GM21529 (cell line): ENCODE results near the gene NR3C1.

ENCODE experiments used
- ATAC-seq: cut with Tn5 transposase; IDR thresholded peaks from one replicate; pipeline ENCODE4 v1.9.1; 2021; ENCODE audit not compliant: unreplicated experiment

NR3C1 gene

DNA sequence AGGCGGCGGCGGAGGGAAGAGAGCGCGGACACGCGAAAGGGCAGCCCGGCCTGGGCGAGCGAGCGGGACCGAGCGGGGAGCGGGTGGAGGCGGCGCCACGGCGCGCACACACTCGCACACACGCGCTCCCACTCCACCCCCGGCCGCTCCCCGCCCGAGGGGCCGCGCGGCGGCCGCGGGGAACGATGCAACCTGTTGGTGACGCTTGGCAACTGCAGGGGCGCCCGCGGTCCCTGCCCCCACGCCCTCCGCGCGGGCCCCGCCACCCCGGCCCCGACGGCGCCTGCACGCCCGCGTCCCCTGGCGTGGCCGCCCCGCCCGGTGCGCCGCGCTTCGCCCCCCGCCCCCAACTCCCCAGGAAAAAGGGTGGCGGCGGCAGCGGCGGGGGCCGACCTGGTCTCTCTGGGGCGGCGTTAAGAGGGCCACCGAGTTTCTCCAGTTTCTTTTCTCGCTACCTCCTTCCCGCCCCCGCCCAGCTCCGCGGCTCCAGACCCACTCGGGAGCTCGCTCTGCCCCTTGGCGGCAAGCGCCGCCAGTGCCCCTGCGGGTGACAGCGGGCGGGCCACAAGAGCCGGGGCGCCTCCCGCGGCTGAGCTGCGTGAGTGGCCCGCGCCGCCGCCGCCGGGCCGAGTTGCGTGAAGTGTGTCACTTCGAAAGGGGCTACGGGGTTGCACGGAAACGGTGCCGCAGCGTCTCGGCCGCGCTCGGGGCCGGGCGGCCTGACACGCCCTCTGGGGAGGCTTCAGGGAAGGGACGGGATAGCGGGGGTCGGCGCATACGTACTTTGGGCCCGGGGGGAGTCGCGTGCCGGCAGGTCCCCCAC is at the start of gene NR3C1:
Gene NR3C1 (minus strand): TSS at position 94 of the 823 bp plus-strand sequence. CDS start 2,847 bp downstream, outside the sequence.
- peak; percentile 49 for ATAC-seq

GRCh38 chr5:143449772-143450171 is 46.3 kb upstream of the NR3C1 start:
- no peak for ATAC-seq

- ATAC-seq, result no peak
Observed at GRCh38 chr5:143448518-143448917, 45.0 kb upstream of the NR3C1 start.

- no peak for ATAC-seq
Observed at GRCh38 chr5:143447983-143448382, 44.5 kb upstream of the NR3C1 start.

DNA sequence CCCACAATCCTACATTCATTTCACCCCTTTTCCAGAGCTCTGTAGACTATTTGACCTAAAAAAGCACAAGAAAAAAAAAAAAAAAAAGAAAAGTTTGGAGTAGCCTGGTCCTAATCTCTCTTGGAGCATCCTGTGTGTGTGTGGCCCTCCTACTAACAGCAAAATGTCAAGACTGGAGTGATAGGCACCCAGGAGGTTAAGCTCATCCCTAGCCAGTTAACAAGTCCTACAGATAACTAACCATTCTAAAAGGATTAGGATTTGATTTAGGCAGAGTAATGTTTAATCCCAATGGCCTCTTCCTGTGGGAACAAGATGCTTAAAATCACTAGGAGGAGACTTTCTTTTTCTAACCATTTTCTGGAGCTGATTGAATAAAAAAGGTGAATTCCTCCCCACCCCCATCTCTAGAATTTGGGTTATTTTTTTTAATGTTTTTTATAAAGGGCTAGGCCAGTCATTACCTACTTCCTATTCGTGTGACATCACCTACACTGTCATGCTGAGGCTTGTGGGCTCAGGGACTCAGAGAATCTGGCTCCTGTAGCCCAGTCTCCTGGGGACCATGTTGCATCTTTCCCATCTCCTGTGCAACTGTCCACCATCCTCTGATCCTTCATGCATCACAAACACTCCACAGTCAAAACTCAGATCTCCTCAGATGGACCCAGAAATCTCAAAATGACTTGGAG is 43.2 kb upstream of the NR3C1 start:
- peak; percentile 43 for ATAC-seq

DNA sequence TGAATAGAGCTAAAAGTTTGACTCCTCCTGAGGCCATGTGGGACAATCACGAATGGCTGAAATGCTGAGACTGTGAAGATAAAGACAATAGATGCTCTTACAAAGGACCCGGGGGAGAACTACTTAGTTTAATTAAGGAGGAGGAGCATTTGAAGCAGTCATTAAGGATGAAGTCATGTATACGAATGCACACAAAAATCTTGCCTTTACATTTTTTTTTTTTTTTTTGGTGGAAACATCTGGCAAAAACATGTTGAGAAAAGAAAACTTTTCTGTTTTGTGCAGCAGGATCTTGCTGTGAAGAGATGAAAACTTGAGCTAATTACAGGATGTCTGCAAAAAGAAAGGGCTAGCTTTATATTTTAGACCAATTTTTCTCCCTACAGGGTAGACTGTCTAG is 42.3 kb upstream of the NR3C1 start:
- no peak for ATAC-seq

DNA sequence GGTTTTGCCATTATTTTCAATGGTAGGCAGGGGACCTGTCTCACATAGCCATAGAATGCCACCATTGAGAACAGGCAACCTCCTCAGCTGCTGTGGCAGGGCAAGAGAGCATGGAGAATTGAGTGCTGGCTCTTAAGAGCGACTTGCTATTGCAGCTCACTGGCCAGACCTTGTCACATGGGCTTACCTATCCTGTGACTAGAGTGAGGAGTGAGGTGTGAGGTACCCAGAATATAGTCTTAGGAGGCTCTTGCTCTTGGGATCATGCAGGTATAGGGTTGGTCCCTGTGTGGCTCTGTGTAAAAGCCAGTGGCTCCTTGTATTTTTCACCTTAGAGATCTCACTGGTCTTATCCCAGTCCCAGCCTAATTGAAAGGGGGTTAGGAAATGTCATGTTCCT is 39.8 kb upstream of the NR3C1 start:
- no peak for ATAC-seq

DNA sequence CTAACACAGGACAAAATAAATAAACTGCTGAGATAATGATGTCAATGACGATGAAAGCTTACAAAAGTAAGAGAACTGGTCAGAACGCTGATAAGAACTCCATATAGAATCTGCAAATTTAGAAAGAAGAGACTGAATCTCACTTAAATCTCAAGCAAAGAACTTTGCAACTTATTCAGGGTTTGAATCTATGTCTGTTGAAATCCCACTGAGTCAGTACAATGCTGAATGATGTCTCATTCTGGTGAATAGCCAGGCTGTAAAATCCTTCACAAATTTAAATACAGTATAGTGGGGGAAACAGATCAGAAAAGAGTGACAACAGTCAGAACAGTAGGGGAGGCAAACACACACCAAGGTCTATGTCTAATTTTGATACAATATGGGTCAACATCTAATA is 38.9 kb upstream of the NR3C1 start:
- no peak for ATAC-seq

DNA sequence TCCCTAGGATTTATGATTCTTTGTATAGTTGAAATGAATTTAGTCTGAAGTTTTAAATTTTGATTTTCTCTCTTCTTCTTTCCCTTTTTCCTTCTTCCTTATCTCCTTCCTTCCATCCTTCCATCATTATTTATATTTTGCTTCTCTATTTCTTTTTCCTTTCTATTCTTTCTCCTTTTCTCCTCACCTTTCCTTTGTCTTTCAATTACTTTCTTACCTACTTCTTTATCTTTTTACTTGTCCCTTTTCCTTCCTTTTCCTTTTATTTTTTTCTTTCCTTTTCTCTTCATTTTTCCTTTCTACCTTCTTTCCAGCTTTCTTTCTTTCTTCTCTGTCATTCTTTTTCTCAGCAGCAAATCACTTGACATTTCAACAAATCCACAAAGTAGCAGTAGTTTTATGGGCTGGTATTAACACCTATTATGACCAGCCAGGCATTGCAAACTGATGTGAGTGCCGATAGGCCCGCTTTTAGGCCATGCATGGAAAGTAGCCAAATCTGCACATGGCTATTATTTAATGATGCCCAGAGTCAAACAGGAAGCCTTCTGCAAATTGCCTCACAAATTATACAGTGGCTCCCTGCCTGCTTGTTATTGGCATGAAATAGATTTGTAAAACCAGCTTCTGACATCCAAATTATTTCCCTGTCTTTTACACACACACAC is 37.1 kb upstream of the NR3C1 start:
- no peak for ATAC-seq

DNA sequence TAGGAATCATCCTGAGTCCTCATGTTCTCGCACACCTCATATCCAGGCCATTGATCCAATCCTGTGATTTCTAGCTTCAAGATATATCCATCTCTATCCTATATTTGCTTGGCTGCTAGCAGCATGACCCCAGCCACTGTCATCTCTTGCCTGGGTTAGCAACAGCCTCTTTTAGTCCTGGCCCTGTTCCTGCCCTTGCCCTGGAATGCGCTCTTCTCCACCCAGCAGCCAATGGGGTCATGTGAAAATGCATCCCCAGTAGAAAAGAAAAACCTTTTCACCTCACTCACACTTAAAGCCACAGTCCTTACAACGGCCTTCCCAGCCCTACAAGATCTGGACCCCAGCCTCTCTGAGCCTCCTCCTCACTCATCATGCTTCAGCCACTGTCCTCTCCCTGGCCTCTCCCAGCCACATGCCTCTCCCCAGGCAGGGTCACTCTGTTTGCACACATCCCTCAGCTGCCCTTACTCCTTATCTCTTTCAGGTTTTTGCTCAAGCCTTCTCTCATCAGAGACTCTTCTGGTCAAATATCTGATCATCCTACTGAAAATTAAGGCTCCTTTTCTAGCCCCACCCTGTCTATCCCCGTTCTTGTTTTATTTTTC is 34.3 kb upstream of the NR3C1 start:
- ATAC-seq, result no peak

DNA sequence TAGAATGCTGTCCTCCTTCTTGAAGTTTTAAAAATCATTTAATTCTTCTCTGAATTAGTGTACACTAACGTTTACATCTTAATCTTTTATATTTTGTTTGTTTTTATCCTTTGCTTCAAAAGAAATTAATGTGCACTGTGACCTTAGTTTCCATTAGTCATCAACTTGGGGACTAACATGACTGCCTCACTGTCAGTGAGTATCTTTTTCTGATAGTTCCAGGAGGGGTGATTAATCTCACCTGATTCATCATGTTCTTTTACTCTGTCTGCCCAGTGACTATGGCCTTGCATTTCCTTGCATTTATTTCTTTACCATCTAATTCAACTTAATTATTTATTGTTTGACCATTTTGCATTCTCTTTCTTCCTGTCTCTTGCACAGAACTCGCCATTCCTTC is 33.4 kb upstream of the NR3C1 start:
- no peak for ATAC-seq

- peak; percentile 89 for ATAC-seq
Observed at GRCh38 chr5:143435210-143435657, 31.7 kb upstream of the NR3C1 start.

DNA sequence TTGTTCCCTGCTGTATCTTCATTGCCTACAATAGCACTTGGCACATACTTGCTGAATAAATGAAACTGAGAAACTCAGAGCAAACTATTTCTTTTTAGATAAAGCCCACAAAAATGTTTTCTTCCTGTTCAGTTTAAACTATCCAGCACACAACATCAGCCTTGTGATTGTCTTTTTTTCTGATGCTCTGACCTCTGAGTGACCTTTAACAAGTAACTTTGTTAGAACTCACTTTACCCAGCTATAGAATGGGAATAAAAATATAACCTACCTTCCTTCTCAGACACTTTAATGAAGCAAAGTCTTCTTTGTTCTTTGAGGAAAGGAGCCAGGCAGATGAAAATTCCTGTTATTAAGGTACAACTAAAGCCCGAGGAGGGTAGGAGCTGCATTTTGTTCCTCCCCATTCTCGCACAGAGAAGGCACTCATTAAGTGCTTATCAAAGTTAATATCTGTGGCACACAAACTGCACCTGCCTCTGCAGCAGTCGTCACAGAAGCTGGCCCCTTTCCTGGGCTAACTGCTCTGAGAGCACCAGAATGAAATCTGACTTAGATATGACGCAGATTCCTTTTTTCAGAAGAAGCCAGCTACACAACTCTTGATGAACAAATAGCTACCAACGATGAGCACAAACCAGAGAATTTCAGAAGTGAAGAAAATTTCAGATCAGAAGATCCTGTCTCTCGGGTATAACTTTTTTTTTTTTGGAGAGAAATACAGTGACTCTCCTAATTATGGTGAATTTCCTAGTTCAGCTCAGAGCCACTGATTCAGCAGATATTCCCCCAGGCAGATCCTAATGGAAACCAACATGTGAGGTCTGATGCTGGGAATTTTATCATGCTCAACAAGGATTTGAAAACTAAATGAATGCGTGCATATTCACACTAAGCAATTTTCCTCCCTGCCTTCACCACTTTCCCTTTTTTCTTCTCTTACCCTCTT is 31.0 kb upstream of the NR3C1 start:
- peak; percentile 31 for ATAC-seq

GRCh38 chr5:143433670-143434069 is 30.2 kb upstream of the NR3C1 start:
- ATAC-seq, result no peak

- ATAC-seq, result no peak
Observed at GRCh38 chr5:143432658-143433239, 29.3 kb upstream of the NR3C1 start.

DNA sequence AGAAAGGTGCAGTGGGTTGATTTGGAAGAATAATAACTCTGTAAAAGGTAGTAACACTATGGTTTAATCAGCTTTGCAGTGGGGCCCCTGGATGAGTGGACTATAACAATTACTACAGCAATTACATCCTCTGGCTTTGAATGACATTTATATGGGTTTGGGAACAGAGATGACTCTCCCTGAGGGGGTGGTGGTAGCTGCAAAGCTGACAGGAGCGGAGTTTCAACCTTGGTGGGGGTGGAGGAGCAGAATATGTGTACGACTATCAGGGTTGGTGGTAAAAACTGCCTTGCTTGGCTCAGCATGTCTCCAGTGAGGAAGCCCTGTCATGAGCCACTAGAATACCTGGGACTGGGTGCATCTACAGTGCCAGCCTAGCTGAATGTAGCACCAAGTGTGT is 28.3 kb upstream of the NR3C1 start:
- no peak for ATAC-seq

DNA sequence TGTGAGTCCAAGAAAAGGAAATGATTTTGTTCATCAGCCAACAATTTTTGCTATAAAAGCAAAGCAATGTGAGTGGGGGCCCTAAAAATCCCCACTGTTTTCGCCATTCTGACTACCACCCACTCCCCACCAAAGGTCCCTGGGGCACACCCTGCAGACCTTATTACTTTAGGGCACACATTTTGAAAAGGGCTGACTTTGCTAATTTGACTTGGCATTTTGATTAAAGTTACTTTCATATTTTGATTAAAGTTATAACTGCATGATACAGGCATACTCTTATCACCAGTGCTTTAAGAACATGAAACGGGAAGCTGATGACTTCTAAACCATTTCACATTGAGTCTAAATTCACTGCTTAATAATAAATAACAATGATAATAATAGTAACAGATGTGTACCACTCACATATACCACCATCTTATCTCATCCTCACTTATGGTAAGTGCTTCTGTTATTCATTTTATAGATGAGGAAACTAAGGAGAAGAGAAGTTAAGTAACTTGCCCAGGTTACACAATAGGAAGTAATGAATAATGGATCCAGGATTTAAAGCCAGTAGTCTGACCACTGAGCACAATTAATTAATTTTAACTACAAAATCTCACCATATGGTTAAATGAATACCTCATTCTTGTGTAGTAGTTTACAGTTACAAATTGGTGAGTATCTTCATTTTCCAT is 25.4 kb upstream of the NR3C1 start:
- no peak for ATAC-seq

- no peak for ATAC-seq
Observed at GRCh38 chr5:143428155-143428554, 24.7 kb upstream of the NR3C1 start.

DNA sequence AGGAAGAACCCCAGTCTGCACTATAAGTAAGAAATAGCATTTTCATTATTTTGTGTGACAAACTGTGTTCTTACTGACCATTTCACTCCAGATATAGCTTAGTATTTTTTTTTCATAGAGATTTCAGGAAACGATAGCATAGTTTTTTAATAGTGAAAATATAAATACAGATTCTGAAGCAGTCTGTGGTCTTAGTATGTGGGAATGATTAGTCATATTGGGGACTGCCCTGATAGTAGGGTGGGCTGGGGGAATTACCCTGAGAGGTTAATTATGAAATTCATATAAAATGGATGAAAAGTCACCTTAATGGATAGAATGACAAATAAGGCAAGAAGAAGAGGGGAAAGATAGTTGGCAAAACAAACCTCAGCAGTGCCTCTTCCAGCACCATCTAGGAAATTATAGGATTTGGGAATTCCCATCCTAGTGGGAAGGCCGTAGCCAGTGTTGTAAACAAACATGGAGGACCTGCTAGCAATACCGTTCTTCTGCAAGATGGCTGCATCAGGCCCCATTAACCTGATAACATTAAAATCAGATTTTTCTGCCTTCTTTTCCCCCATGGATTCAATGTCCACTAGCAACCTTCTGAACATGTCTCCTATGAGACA is 23.7 kb upstream of the NR3C1 start:
- ATAC-seq, result peak; percentile 50
